Measurements from ENCODE around the gene WNK2.

Gene WNK2

GRCh38 chr9:93228453-93228852 is 44.5 kb downstream of the WNK2 start:
- Histone ChIP-seq H3K36me3 (ENCODE audit: insufficient read depth, low read depth, low read length) (0 out of 2 replicates have a peak, but pooled peaks cover 4% of the 10 kb centered on the region), H3K27ac (ENCODE audit: low read length) (no peak overlapping the region), H3K9me3 (ENCODE audit: insufficient read depth, low read depth, low read length) (no peaks in the 10 kb centered on the region), H3K9ac (ENCODE audit: low read depth, low read length) (no peak overlapping the region), H3K4me3 (ENCODE audit: low read length) (no peak overlapping the region), H3K27me3 (ENCODE audit: insufficient read depth, low read length) (no peaks in the 10 kb centered on the region), H3K4me1 (ENCODE audit: insufficient read depth, low read length) (0 out of 2 replicates have a peak, but pooled peaks cover 7% of the 10 kb centered on the region)

GRCh38 chr9:93229636-93230035 is 45.7 kb downstream of the WNK2 start:
- H3K4me1 ChIP-seq (ENCODE audit: insufficient read depth, low read length): 0 out of 2 replicates have a peak, but pooled peaks cover 3% of the 10 kb centered on the region
- H3K36me3 ChIP-seq (ENCODE audit: insufficient read depth, low read depth, low read length): 0 out of 2 replicates have a peak, but pooled peaks cover 4% of the 10 kb centered on the region
- H3K27me3 ChIP-seq (ENCODE audit: insufficient read depth, low read length): no peaks in the 10 kb centered on the region
- no peak overlapping the region for H3K27ac ChIP-seq (ENCODE audit: low read length)
- no peaks in the 10 kb centered on the region for H3K9me3 ChIP-seq (ENCODE audit: insufficient read depth, low read depth, low read length)
- H3K4me3 ChIP-seq (ENCODE audit: low read length): no peak overlapping the region
- H3K9ac ChIP-seq (ENCODE audit: low read depth, low read length): no peak overlapping the region

DNA sequence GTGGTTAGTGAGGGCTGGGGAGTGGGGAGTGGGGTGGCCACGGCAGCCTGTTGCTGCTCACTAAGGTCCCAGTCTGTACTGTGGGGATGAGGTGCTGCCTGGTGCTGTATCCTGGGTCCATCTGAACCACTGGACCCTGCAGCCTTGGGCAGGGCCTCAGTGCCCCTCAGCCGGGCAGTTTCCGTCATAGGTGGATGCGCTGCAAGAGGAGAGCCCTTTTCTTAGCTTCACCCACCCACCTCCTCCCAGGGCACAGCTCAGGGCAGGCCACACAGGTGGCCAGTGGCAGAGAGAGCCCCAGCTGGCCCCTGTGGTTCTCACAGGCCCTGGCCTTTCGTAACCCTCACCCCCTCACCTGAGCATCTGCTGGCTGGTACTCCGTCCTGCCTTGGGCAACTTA is 46.2 kb downstream of the WNK2 start:
- Histone ChIP-seq H3K36me3 (ENCODE audit: insufficient read depth, low read depth, low read length) (0 out of 2 replicates have a peak, but pooled peaks cover 4% of the 10 kb centered on the region), H3K9ac (ENCODE audit: low read depth, low read length) (no peak overlapping the region), H3K9me3 (ENCODE audit: insufficient read depth, low read depth, low read length) (no peaks in the 10 kb centered on the region), H3K27ac (ENCODE audit: low read length) (no peak overlapping the region), H3K4me1 (ENCODE audit: insufficient read depth, low read length) (no peaks in the 10 kb centered on the region), H3K27me3 (ENCODE audit: insufficient read depth, low read length) (no peaks in the 10 kb centered on the region), H3K4me3 (ENCODE audit: low read length) (no peak overlapping the region)

DNA sequence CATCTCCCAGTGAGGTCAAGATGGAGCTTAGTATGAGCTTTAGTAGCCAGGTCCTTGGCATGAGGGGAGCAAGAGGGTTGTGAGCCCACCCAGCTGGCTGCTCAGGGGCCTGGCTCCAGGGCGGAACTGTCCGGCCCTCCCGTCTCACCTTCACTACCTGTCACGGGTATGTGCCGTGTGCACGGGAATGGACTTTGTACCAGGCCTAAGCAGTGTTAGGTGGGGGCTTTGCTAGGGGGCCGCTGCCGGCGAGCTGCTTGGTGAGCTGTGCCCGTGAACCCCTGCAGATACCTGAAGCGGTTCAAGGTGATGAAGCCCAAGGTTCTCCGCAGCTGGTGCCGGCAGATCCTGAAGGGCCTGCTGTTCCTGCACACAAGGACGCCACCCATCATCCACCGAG is 46.7 kb downstream of the WNK2 start:
- no peaks in the 10 kb centered on the region for H3K4me1 ChIP-seq (ENCODE audit: insufficient read depth, low read length)
- H3K9ac ChIP-seq (ENCODE audit: low read depth, low read length): no peak overlapping the region
- H3K4me3 ChIP-seq (ENCODE audit: low read length): no peak overlapping the region
- no peak overlapping the region for H3K27ac ChIP-seq (ENCODE audit: low read length)
- H3K27me3 ChIP-seq (ENCODE audit: insufficient read depth, low read length): no peaks in the 10 kb centered on the region
- H3K9me3 ChIP-seq (ENCODE audit: insufficient read depth, low read depth, low read length): no peaks in the 10 kb centered on the region
- 0 out of 2 replicates have a peak, but pooled peaks cover 4% of the 10 kb centered on the region for H3K36me3 ChIP-seq (ENCODE audit: insufficient read depth, low read depth, low read length)

GRCh38 chr9:93231121-93231694 is 47.3 kb downstream of the WNK2 start:
- Histone ChIP-seq H3K36me3 (ENCODE audit: insufficient read depth, low read depth, low read length) (0 out of 2 replicates have a peak, but pooled peaks cover 4% of the 10 kb centered on the region), H3K27ac (ENCODE audit: low read length) (no peak overlapping the region)

GRCh38 chr9:93231716-93232115 is 47.8 kb downstream of the WNK2 start:
- H3K36me3 ChIP-seq (ENCODE audit: insufficient read depth, low read depth, low read length): 0 out of 2 replicates have a peak, but pooled peaks cover 4% of the 10 kb centered on the region
- H3K9ac ChIP-seq (ENCODE audit: low read depth, low read length): no peak overlapping the region
- H3K27ac ChIP-seq (ENCODE audit: low read length): no peak overlapping the region
- H3K4me3 ChIP-seq (ENCODE audit: low read length): no peak overlapping the region
- no peaks in the 10 kb centered on the region for H3K9me3 ChIP-seq (ENCODE audit: insufficient read depth, low read depth, low read length)
- no peaks in the 10 kb centered on the region for H3K27me3 ChIP-seq (ENCODE audit: insufficient read depth, low read length)
- H3K4me1 ChIP-seq (ENCODE audit: insufficient read depth, low read length): no peaks in the 10 kb centered on the region

More at GRCh38 chr9:93231121-93231694, 47.3 kb downstream of the WNK2 start:
- Histone ChIP-seq H3K27me3 (ENCODE audit: insufficient read depth, low read length) (no peaks in the 10 kb centered on the region), H3K4me1 (ENCODE audit: insufficient read depth, low read length) (no peaks in the 10 kb centered on the region), H3K9ac (ENCODE audit: low read depth, low read length) (no peak overlapping the region), H3K4me3 (ENCODE audit: low read length) (no peak overlapping the region), H3K9me3 (ENCODE audit: insufficient read depth, low read depth, low read length) (no peaks in the 10 kb centered on the region)

- H3K9me3 ChIP-seq (ENCODE audit: insufficient read depth, low read depth, low read length): no peaks in the 10 kb centered on the region
- no peaks in the 10 kb centered on the region for H3K27me3 ChIP-seq (ENCODE audit: insufficient read depth, low read length)
- no peak overlapping the region for H3K4me3 ChIP-seq (ENCODE audit: low read length)
- H3K27ac ChIP-seq (ENCODE audit: low read length): no peak overlapping the region
- 0 out of 2 replicates have a peak, but pooled peaks cover 4% of the 10 kb centered on the region for H3K36me3 ChIP-seq (ENCODE audit: insufficient read depth, low read depth, low read length)
- H3K4me1 ChIP-seq (ENCODE audit: insufficient read depth, low read length): no peaks in the 10 kb centered on the region
- no peak overlapping the region for H3K9ac ChIP-seq (ENCODE audit: low read depth, low read length)
These were observed 48.5 kb downstream of the WNK2 start for GRCh38 chr9:93232388-93232960.

DNA sequence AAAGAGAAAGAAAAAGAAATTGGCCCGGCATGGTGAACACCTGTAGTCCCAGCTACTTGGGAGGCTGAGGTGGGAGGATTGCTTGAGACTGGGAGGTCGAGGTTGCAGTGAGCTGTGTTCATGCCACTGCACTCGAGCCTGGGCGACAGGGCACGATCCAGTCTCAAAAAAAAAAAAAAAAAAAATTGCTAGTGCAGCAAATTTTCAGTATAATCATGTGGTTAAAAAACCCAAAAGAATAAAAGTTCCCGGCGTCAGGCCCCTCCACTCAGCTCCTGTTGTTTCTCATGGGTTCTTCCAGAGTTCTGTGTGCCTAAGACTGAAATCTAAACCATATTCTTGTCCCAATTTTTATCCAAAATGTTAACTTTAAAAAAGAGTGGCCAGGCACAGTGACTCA is 49.1 kb downstream of the WNK2 start:
- Histone ChIP-seq H3K9me3 (ENCODE audit: insufficient read depth, low read depth, low read length) (no peaks in the 10 kb centered on the region), H3K4me1 (ENCODE audit: insufficient read depth, low read length) (no peaks in the 10 kb centered on the region), H3K9ac (ENCODE audit: low read depth, low read length) (no peak overlapping the region), H3K27ac (ENCODE audit: low read length) (no peak overlapping the region), H3K4me3 (ENCODE audit: low read length) (no peak overlapping the region), H3K27me3 (ENCODE audit: insufficient read depth, low read length) (no peaks in the 10 kb centered on the region), H3K36me3 (ENCODE audit: insufficient read depth, low read depth, low read length) (peaks cover 6% of the 10 kb centered on the region; the same call in 1 of the 2 replicates)

DNA sequence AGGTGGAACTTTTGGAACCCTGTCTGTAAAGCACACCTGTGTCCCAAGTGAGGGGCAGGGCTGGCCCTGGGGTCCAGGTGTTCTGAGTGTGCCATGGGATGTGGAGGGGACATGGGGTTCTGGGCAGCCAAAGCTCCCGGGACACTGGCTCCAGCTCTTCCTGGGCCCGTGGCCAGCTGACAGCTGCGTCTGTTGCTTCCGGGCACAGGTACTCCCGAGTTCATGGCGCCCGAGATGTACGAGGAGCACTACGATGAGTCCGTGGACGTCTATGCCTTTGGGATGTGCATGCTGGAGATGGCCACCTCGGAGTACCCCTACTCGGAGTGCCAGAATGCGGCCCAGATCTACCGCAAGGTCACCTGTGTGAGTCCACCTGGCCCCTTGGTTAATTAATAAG is 50.7 kb downstream of the WNK2 start:
- H3K27ac ChIP-seq (ENCODE audit: low read length): no peak overlapping the region
- H3K9me3 ChIP-seq (ENCODE audit: insufficient read depth, low read depth, low read length): no peaks in the 10 kb centered on the region
- H3K9ac ChIP-seq (ENCODE audit: low read depth, low read length): no peak overlapping the region
- peaks cover 18% of the 10 kb centered on the region; the same call in 1 of the 2 replicates for H3K36me3 ChIP-seq (ENCODE audit: insufficient read depth, low read depth, low read length)
- H3K4me3 ChIP-seq (ENCODE audit: low read length): no peak overlapping the region
- H3K27me3 ChIP-seq (ENCODE audit: insufficient read depth, low read length): no peaks in the 10 kb centered on the region
- H3K4me1 ChIP-seq (ENCODE audit: insufficient read depth, low read length): no peaks in the 10 kb centered on the region

DNA sequence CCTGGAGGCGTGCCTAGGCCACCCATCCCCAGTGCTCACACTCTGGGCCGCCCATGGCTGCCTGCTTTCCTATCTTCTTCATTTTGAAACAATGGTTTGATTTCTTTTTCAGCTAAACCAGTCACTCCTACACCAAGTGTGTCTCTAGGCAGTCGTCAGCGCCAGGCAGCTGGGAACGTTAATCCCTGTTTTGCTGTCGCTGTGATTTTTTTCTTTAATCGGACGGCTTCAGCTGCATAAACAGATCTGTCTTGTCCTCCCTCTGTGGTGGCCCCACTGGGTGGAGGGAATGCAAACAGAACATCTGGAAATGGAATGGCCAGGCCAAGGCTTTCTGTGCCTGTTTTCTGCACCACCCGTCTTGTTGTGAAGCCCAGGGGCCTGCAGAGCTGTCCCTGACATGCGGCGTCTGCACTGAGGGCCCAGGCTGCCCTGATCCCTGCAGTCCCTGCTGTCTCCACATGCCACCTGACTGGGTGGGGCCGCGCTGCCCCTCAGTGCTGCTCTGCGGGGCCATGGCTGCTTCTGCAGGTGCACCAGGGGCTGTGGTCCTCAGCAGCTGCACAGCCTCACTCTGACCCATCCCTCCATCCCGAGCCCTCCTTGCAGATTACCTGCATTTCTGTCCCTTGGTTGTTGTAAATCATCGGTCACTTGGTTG is 51.5 kb downstream of the WNK2 start:
- Histone ChIP-seq H3K27me3 (ENCODE audit: insufficient read depth, low read length) (no peaks in the 10 kb centered on the region), H3K4me1 (ENCODE audit: insufficient read depth, low read length) (no peaks in the 10 kb centered on the region), H3K9ac (ENCODE audit: low read depth, low read length) (no peak overlapping the region), H3K9me3 (ENCODE audit: insufficient read depth, low read depth, low read length) (no peaks in the 10 kb centered on the region), H3K4me3 (ENCODE audit: low read length) (no peak overlapping the region), H3K27ac (ENCODE audit: low read length) (no peak overlapping the region), H3K36me3 (ENCODE audit: insufficient read depth, low read depth, low read length) (peaks cover 18% of the 10 kb centered on the region; the same call in 1 of the 2 replicates)

DNA sequence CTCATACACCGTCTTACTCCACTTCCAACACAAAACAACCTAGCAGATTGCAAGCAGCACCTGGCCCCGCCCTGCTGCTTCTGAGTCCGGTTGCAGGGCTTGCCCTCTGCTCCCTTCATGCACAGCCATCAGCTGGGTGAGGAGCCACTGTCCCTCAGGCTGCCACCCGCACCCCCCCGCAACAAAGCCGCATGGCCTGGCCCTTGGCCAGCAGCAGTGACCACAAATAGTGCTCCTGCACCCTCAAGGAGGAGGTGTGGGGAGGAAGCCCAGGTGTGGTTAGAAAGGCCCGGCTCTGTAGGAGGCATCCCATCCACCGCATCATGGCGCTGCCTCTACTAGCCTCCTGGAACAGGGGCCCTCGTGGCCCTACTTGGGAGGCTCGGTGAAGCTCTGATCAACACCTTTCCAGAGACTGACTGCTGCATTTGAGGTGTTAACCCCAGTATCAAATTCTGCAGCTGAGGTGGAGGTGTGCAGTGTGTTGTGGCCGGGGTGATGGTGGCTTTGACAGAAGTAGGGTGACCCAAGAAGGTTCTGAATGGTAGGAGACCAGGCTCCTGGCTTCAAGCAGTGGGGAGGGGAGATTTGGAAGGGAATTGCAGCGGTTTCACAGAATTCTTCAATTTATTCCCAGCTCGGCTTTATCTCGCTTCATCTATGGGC is 52.7 kb downstream of the WNK2 start:
- Histone ChIP-seq H3K4me3 (ENCODE audit: low read length) (no peak overlapping the region), H3K36me3 (ENCODE audit: insufficient read depth, low read depth, low read length) (peaks cover 15% of the 10 kb centered on the region; the same call in 1 of the 2 replicates), H3K27ac (ENCODE audit: low read length) (no peak overlapping the region), H3K4me1 (ENCODE audit: insufficient read depth, low read length) (no peaks in the 10 kb centered on the region), H3K9me3 (ENCODE audit: insufficient read depth, low read depth, low read length) (no peaks in the 10 kb centered on the region), H3K27me3 (ENCODE audit: insufficient read depth, low read length) (no peaks in the 10 kb centered on the region), H3K9ac (ENCODE audit: low read depth, low read length) (no peak overlapping the region)
